HepG2 (cell line): Measurements from ENCODE around the gene RAD18. TPM values are rescaled to one million over a fixed set of nuclear protein-coding genes. Genes with fewer than 3 reads are reported as not detected.

ENCODE experiments used
- DNMT3B ChIP-seq: conservative IDR thresholded peaks from 2 replicates; pipeline ENCODE4 v1.6.1; 2016; ENCODE audit warnings: missing biosample characterization, control low read depth
- EP300 ChIP-seq, 3 experiments: sonication (generic) in 1 of 3; formaldehyde crosslinking in 1 of 3; IDR thresholded peaks; 2 replicates each; pipeline versions ENCODE4 v1.5.1 to v1.6.1; 2011 to 2020; ENCODE audit warnings: low read depth in 2 of 3, low read length in 2 of 3, borderline replicate concordance in 1 of 3, improper control_type of control experiment in 1 of 3, mild to moderate bottlenecking in 1 of 3, missing genetic modification reagents in 1 of 3, moderate library complexity in 1 of 3
- ETV6 ChIP-seq: sonication (generic); formaldehyde crosslinking; conservative IDR thresholded peaks from 2 replicates; pipeline ENCODE4 v1.4.0; 2020; ENCODE audit warnings: missing genetic modification reagents
- FOXJ3 ChIP-seq: sonication (generic); formaldehyde crosslinking; IDR thresholded peaks from 2 replicates; pipeline ENCODE4 v1.4.0; 2020; ENCODE audit warnings: missing genetic modification reagents, mild to moderate bottlenecking, borderline replicate concordance
- HDAC1 ChIP-seq: sonication (generic); formaldehyde crosslinking; IDR thresholded peaks from 2 replicates; pipeline ENCODE4 v1.5.1; 2020; ENCODE audit warnings: mild to moderate bottlenecking, missing genetic modification reagents
- HNF4A ChIP-seq: sonication (generic); formaldehyde crosslinking; IDR thresholded peaks from 2 replicates; pipeline ENCODE4 v1.4.0; 2020; ENCODE audit warnings: missing genetic modification reagents
- HOXA9 ChIP-seq: sonication (generic); formaldehyde crosslinking; IDR thresholded peaks from 2 replicates; pipeline ENCODE4 v1.8.1; 2022; ENCODE audit warnings: missing genetic modification reagents, mild to moderate bottlenecking, moderate library complexity, borderline replicate concordance
- IRF1 ChIP-seq: sonication (generic); formaldehyde crosslinking; IDR thresholded peaks from 2 replicates; pipeline ENCODE4 v1.4.0; 2020; ENCODE audit warnings: low read depth, mild to moderate bottlenecking, missing genetic modification reagents
- MYNN ChIP-seq: sonication (generic); formaldehyde crosslinking; IDR thresholded peaks from 2 replicates; pipeline ENCODE4 v1.4.0; 2020; ENCODE audit warnings: mild to moderate bottlenecking, low read depth, missing genetic modification reagents
- NAIF1 ChIP-seq: sonication (generic); formaldehyde crosslinking; IDR thresholded peaks from 2 replicates; pipeline ENCODE4 v1.5.0; 2020; ENCODE audit warnings: mild to moderate bottlenecking, missing genetic modification reagents, borderline replicate concordance
- PHF21A ChIP-seq: sonication (generic); formaldehyde crosslinking; IDR thresholded peaks from 2 replicates; pipeline ENCODE4 v1.5.0; 2020; ENCODE audit warnings: mild to moderate bottlenecking, missing genetic modification reagents
- POLR2AphosphoS2 ChIP-seq: IDR thresholded peaks from 2 replicates; pipeline ENCODE4 v1.6.1; 2011; ENCODE audit warnings: low read depth, low read length, improper control_type of control experiment
- RBAK ChIP-seq: sonication (generic); formaldehyde crosslinking; IDR thresholded peaks from 2 replicates; pipeline ENCODE4 v1.5.1; 2020; ENCODE audit warnings: mild to moderate bottlenecking, missing genetic modification reagents
- ZBTB1 ChIP-seq: sonication (generic); formaldehyde crosslinking; IDR thresholded peaks from 2 replicates; pipeline ENCODE4 v1.4.0; 2020; ENCODE audit warnings: missing genetic modification reagents, borderline replicate concordance
- ZBTB7A ChIP-seq: sonication (generic); formaldehyde crosslinking; IDR thresholded peaks from 2 replicates; pipeline ENCODE4 v1.8.0; 2022; ENCODE audit warnings: mild to moderate bottlenecking, missing genetic modification reagents
- ZNF33B ChIP-seq: sonication (generic); formaldehyde crosslinking; IDR thresholded peaks from 2 replicates; pipeline ENCODE4 v1.5.1; 2020; ENCODE audit warnings: mild to moderate bottlenecking, missing genetic modification reagents
- ZNF576 ChIP-seq: sonication (generic); formaldehyde crosslinking; IDR thresholded peaks from 2 replicates; pipeline ENCODE4 v1.4.0; 2020; ENCODE audit warnings: mild to moderate bottlenecking, missing genetic modification reagents
- polyA plus RNA-seq, 8 experiments: library from polyadenylated mRNA; depleted of rRNA in 3 of 8; stranded (reverse) in 7 of 8; unstranded in 1 of 8; fragments of >200 nt; fragmentation: Illumina TruSeq in 4 of 8; extraction: Trizol in 4 of 8; gene quantifications; 2 replicates each; pipeline versions ENCODE4 v1.2.1 to v1.2.3, GENCODE V29; 2011 to 2016; ENCODE audit warnings: low read depth in 4 of 8, missing spikeins in 1 of 8, mixed read lengths in 1 of 8; ENCODE audit not compliant: insufficient read depth in 1 of 8
- total RNA-seq, 5 experiments: library from RNA; depleted of rRNA; stranded (reverse); fragments of >200 nt; fragmentation: Illumina TruSeq; extraction: Trizol; gene quantifications; 2 replicates each; pipeline ENCODE4 v1.2.3, GENCODE V29; 2016; ENCODE audit warnings: low read depth in 1 of 5
- TF ChIP-seq, protein P1 (sequence below): sonication (generic); formaldehyde crosslinking; IDR thresholded peaks from 2 replicates; pipeline ENCODE4 v1.5.1; 2020; ENCODE audit warnings: mild to moderate bottlenecking, missing genetic modification reagents, borderline replicate concordance
- TF ChIP-seq, protein P2 (sequence below): IDR thresholded peaks from 2 replicates; pipeline ENCODE4 v1.6.1; 2016; ENCODE audit warnings: control low read depth
- TF ChIP-seq, protein P3 (sequence below): IDR thresholded peaks from 2 replicates; pipeline ENCODE4 v1.6.1; 2018; ENCODE audit warnings: missing genetic modification reagents

RAD18 gene
- total and polyA plus RNA-seq, 2 of the 13 experiments (the other 11 are each of a cell fraction or from before 2014, with no cell fraction given) = 5.9 to 20.7 TPM

GRCh38 chr3:8879347-8879944 is 83.8 kb downstream of the RAD18 start (continued):
- TF ChIP-seq IRF1 = no peak
- TF ChIP-seq, protein P1, sequence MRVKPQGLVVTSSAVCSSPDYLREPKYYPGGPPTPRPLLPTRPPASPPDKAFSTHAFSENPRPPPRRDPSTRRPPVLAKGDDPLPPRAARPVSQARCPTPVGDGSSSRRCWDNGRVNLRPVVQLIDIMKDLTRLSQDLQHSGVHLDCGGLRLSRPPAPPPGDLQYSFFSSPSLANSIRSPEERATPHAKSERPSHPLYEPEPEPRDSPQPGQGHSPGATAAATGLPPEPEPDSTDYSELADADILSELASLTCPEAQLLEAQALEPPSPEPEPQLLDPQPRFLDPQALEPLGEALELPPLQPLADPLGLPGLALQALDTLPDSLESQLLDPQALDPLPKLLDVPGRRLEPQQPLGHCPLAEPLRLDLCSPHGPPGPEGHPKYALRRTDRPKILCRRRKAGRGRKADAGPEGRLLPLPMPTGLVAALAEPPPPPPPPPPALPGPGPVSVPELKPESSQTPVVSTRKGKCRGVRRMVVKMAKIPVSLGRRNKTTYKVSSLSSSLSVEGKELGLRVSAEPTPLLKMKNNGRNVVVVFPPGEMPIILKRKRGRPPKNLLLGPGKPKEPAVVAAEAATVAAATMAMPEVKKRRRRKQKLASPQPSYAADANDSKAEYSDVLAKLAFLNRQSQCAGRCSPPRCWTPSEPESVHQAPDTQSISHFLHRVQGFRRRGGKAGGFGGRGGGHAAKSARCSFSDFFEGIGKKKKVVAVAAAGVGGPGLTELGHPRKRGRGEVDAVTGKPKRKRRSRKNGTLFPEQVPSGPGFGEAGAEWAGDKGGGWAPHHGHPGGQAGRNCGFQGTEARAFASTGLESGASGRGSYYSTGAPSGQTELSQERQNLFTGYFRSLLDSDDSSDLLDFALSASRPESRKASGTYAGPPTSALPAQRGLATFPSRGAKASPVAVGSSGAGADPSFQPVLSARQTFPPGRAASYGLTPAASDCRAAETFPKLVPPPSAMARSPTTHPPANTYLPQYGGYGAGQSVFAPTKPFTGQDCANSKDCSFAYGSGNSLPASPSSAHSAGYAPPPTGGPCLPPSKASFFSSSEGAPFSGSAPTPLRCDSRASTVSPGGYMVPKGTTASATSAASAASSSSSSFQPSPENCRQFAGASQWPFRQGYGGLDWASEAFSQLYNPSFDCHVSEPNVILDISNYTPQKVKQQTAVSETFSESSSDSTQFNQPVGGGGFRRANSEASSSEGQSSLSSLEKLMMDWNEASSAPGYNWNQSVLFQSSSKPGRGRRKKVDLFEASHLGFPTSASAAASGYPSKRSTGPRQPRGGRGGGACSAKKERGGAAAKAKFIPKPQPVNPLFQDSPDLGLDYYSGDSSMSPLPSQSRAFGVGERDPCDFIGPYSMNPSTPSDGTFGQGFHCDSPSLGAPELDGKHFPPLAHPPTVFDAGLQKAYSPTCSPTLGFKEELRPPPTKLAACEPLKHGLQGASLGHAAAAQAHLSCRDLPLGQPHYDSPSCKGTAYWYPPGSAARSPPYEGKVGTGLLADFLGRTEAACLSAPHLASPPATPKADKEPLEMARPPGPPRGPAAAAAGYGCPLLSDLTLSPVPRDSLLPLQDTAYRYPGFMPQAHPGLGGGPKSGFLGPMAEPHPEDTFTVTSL (CRISPR knock-in tag) = no peak
- no peak for TF ChIP-seq ETV6
- TF ChIP-seq POLR2AphosphoS2 = no peak
- TF ChIP-seq ZBTB7A (CRISPR knock-in tag) = no peak
- no peak for TF ChIP-seq HOXA9 (CRISPR knock-in tag)
- TF ChIP-seq EP300 (IDR thresholded peaks at IDR 0.05; ENCODE audit: low read depth in 2 of 2, low read length in 2 of 2) = peak in 1 of 2 experiments; percentile 63; a peak in 2 of 4 replicates
- TF ChIP-seq EP300 (CRISPR knock-in tag; IDR thresholded peaks at IDR 0.05; ENCODE audit: borderline replicate concordance) = peak; percentile 30; the same call in 1 of the 2 replicates
- TF ChIP-seq, protein P2, sequence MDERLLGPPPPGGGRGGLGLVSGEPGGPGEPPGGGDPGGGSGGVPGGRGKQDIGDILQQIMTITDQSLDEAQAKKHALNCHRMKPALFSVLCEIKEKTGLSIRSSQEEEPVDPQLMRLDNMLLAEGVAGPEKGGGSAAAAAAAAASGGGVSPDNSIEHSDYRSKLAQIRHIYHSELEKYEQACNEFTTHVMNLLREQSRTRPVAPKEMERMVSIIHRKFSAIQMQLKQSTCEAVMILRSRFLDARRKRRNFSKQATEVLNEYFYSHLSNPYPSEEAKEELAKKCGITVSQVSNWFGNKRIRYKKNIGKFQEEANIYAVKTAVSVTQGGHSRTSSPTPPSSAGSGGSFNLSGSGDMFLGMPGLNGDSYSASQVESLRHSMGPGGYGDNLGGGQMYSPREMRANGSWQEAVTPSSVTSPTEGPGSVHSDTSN (CRISPR knock-in tag) = no peak
- TF ChIP-seq, protein P3, sequence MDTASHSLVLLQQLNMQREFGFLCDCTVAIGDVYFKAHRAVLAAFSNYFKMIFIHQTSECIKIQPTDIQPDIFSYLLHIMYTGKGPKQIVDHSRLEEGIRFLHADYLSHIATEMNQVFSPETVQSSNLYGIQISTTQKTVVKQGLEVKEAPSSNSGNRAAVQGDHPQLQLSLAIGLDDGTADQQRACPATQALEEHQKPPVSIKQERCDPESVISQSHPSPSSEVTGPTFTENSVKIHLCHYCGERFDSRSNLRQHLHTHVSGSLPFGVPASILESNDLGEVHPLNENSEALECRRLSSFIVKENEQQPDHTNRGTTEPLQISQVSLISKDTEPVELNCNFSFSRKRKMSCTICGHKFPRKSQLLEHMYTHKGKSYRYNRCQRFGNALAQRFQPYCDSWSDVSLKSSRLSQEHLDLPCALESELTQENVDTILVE (CRISPR knock-in tag) = no peak
- no peak for TF ChIP-seq HDAC1 (CRISPR knock-in tag)
- TF ChIP-seq MYNN (CRISPR knock-in tag) = no peak
- TF ChIP-seq HNF4A (CRISPR knock-in tag) = peak; percentile 89
- TF ChIP-seq RBAK = no peak
- TF ChIP-seq FOXJ3 (CRISPR knock-in tag) = no peak
- TF ChIP-seq ZBTB1 = no peak
- no peak for TF ChIP-seq PHF21A (CRISPR knock-in tag)
- no peak for TF ChIP-seq NAIF1 (CRISPR knock-in tag)
- TF ChIP-seq ZNF33B (CRISPR knock-in tag) = no peak
- TF ChIP-seq ZNF576 (CRISPR knock-in tag) = no peak
- no peak for TF ChIP-seq DNMT3B
